Stimulated activated naive CD8-positive, alpha-beta T cell treated with anti-CD3 and anti-CD28 coated beads, Interleukin-15, Interleukin-2, amounts not matched to agents 100 ng/mL and 50 ng/mL, for 24 hours (primary cell): ENCODE results near the gene ICA1.
"Not testable (repeated sequence)": the region's sequence is repeated elsewhere in the genome, so short reads cannot be mapped to it uniquely, and the experiment has no call there.

Source experiments
- H3K27ac Mint-ChIP-seq: one replicate; pipeline ENCODE4 v1.8.0; 2021; ENCODE audit warnings: mild to moderate bottlenecking, mixed read lengths
- H3K27me3 Mint-ChIP-seq: one replicate; pipeline ENCODE4 v1.8.0; 2021; ENCODE audit warnings: mixed read lengths
- H3K36me3 Mint-ChIP-seq: one replicate; pipeline ENCODE4 v1.8.0; 2021; ENCODE audit warnings: low read depth, mixed read lengths
- H3K4me1 Mint-ChIP-seq: one replicate; pipeline ENCODE4 v1.8.0; 2021; ENCODE audit warnings: low read depth, mixed read lengths
- H3K4me3 Mint-ChIP-seq: one replicate; pipeline ENCODE4 v1.8.0; 2021; ENCODE audit warnings: mild to moderate bottlenecking, mixed read lengths
- H3K9me3 Mint-ChIP-seq: one replicate; pipeline ENCODE4 v1.8.0; 2021; ENCODE audit warnings: mixed read lengths

The ICA1 gene

GRCh38 chr7:8261711-8262695 lies at the start of gene ICA1:
Gene ICA1, minus strand, starts transcription at chr7:8262167. Its CDS starts 26,241 bp downstream, at chr7:8235926.
- H3K9me3 Mint-ChIP-seq = no peaks in the 10 kb centered on the region
- no peaks in the 10 kb centered on the region for H3K36me3 Mint-ChIP-seq
- peaks cover 66% of the 10 kb centered on the region for H3K27me3 Mint-ChIP-seq
- peak within 1 kb of the TSS; percentile 73 for H3K4me3 Mint-ChIP-seq
- H3K27ac Mint-ChIP-seq = no peak within 1 kb of the TSS
- H3K4me1 Mint-ChIP-seq = peaks cover 6% of the 10 kb centered on the region

GRCh38 chr7:8310876-8311275 lies 48.9 kb upstream of the ICA1 start:
- Mint-ChIP-seq H3K27ac (no peak overlapping the region), H3K9me3 (peaks cover 11% of the 10 kb centered on the region), H3K4me1 (no peaks in the 10 kb centered on the region), H3K4me3 (no peak overlapping the region), H3K36me3 (no peaks in the 10 kb centered on the region), H3K27me3 (peaks cover 25% of the 10 kb centered on the region)

GRCh38 chr7:8305625-8306388 lies 43.8 kb upstream of the ICA1 start:
- Mint-ChIP-seq H3K36me3 (no peaks in the 10 kb centered on the region), H3K4me3 (no peak overlapping the region), H3K27ac (no peak overlapping the region), H3K4me1 (no peaks in the 10 kb centered on the region), H3K9me3 (no peaks in the 10 kb centered on the region), H3K27me3 (no peaks in the 10 kb centered on the region)

- H3K4me3 Mint-ChIP-seq = no peak overlapping the region
- no peaks in the 10 kb centered on the region for H3K27me3 Mint-ChIP-seq
- H3K27ac Mint-ChIP-seq = no peak overlapping the region
- no peaks in the 10 kb centered on the region for H3K4me1 Mint-ChIP-seq
- H3K36me3 Mint-ChIP-seq = no peaks in the 10 kb centered on the region
- no peaks in the 10 kb centered on the region for H3K9me3 Mint-ChIP-seq
Measured at GRCh38 chr7:8305104-8305503, 43.1 kb upstream of the ICA1 start.

- no peaks in the 10 kb centered on the region for H3K9me3 Mint-ChIP-seq
- H3K4me3 Mint-ChIP-seq = no peak overlapping the region
- no peaks in the 10 kb centered on the region for H3K4me1 Mint-ChIP-seq
- H3K27me3 Mint-ChIP-seq = no peaks in the 10 kb centered on the region
- H3K27ac Mint-ChIP-seq = no peak overlapping the region
- no peaks in the 10 kb centered on the region for H3K36me3 Mint-ChIP-seq
Measured at GRCh38 chr7:8303904-8304528, 42.0 kb upstream of the ICA1 start.

- H3K36me3 Mint-ChIP-seq, H3K4me1 Mint-ChIP-seq, H3K27ac Mint-ChIP-seq, H3K4me3 Mint-ChIP-seq, H3K9me3 Mint-ChIP-seq: not testable (repeated sequence)
- peaks cover 15% of the 10 kb centered on the region for H3K27me3 Mint-ChIP-seq
Measured at GRCh38 chr7:8297023-8297422, 35.1 kb upstream of the ICA1 start.

- peaks cover 2% of the 10 kb centered on the region for H3K4me1 Mint-ChIP-seq
- no peaks in the 10 kb centered on the region for H3K36me3 Mint-ChIP-seq
- H3K9me3 Mint-ChIP-seq = no peaks in the 10 kb centered on the region
- no peak overlapping the region for H3K27ac Mint-ChIP-seq
- peaks cover 15% of the 10 kb centered on the region for H3K27me3 Mint-ChIP-seq
- no peak overlapping the region for H3K4me3 Mint-ChIP-seq
Measured at GRCh38 chr7:8296362-8296659, 34.3 kb upstream of the ICA1 start.

GRCh38 chr7:8295638-8296361 lies 33.8 kb upstream of the ICA1 start:
- H3K9me3 Mint-ChIP-seq = no peaks in the 10 kb centered on the region
- H3K36me3 Mint-ChIP-seq = no peaks in the 10 kb centered on the region
- peaks cover 2% of the 10 kb centered on the region for H3K4me1 Mint-ChIP-seq

GRCh38 chr7:8291397-8292141 lies 29.6 kb upstream of the ICA1 start:
- Mint-ChIP-seq H3K27ac (no peak overlapping the region), H3K27me3 (peaks cover 15% of the 10 kb centered on the region), H3K4me1 (peaks cover 2% of the 10 kb centered on the region), H3K4me3 (no peak overlapping the region), H3K9me3 (no peaks in the 10 kb centered on the region), H3K36me3 (no peaks in the 10 kb centered on the region)

More at GRCh38 chr7:8295638-8296361, 33.8 kb upstream of the ICA1 start:
- Mint-ChIP-seq H3K27ac (no peak overlapping the region), H3K4me3 (no peak overlapping the region), H3K27me3 (peaks cover 15% of the 10 kb centered on the region)

GRCh38 chr7:8290645-8291308 lies 28.8 kb upstream of the ICA1 start:
- H3K4me3 Mint-ChIP-seq = no peak overlapping the region
- H3K4me1 Mint-ChIP-seq = peaks cover under 1% of the 10 kb centered on the region
- peaks cover 13% of the 10 kb centered on the region for H3K27me3 Mint-ChIP-seq
- H3K27ac Mint-ChIP-seq = no peak overlapping the region
- H3K9me3 Mint-ChIP-seq = no peaks in the 10 kb centered on the region
- no peaks in the 10 kb centered on the region for H3K36me3 Mint-ChIP-seq

- Mint-ChIP-seq H3K4me3 (no peak overlapping the region), H3K36me3 (no peaks in the 10 kb centered on the region), H3K27ac (no peak overlapping the region), H3K27me3 (peaks cover 3% of the 10 kb centered on the region), H3K4me1 (no peaks in the 10 kb centered on the region), H3K9me3 (no peaks in the 10 kb centered on the region)
Measured at GRCh38 chr7:8286118-8286517, 24.2 kb upstream of the ICA1 start.

GRCh38 chr7:8285155-8285554 lies 23.2 kb upstream of the ICA1 start:
- no peak overlapping the region for H3K27ac Mint-ChIP-seq
- no peaks in the 10 kb centered on the region for H3K36me3 Mint-ChIP-seq
- no peaks in the 10 kb centered on the region for H3K9me3 Mint-ChIP-seq
- H3K4me3 Mint-ChIP-seq = no peak overlapping the region
- peaks cover 3% of the 10 kb centered on the region for H3K27me3 Mint-ChIP-seq
- no peaks in the 10 kb centered on the region for H3K4me1 Mint-ChIP-seq

GRCh38 chr7:8284606-8285005 lies 22.6 kb upstream of the ICA1 start:
- Mint-ChIP-seq H3K27ac (no peak overlapping the region), H3K36me3 (no peaks in the 10 kb centered on the region), H3K27me3 (peaks cover 3% of the 10 kb centered on the region), H3K4me3 (no peak overlapping the region), H3K9me3 (no peaks in the 10 kb centered on the region), H3K4me1 (no peaks in the 10 kb centered on the region)

GRCh38 chr7:8283968-8284367 lies 22.0 kb upstream of the ICA1 start:
- Mint-ChIP-seq H3K27ac (no peak overlapping the region), H3K4me3 (no peak overlapping the region), H3K27me3 (peaks cover 3% of the 10 kb centered on the region), H3K9me3 (no peaks in the 10 kb centered on the region), H3K36me3 (no peaks in the 10 kb centered on the region), H3K4me1 (no peaks in the 10 kb centered on the region)
